Neutrophil (primary cell): ENCODE results near the gene FRAT2.

Experiments
- H3K27ac ChIP-seq: fragments of 200-600 bp; sonication (generic); 2 replicates; pipeline ENCODE4 v1.5.1; 2016; ENCODE audit warnings: mild to moderate bottlenecking, moderate library complexity
- H3K27me3 ChIP-seq: fragments of 200-600 bp; sonication (generic); 2 replicates; pipeline ENCODE4 v1.6.0; 2016; ENCODE audit warnings: mild to moderate bottlenecking
- H3K36me3 ChIP-seq: fragments of 200-600 bp; sonication (generic); 2 replicates; pipeline ENCODE4 v1.5.1; 2017
- H3K4me1 ChIP-seq, 2 experiments: fragments of 200-600 bp in 1 of 2; sonication (generic) in 1 of 2; 1 replicate in 1 of 2; 2 replicates in 1 of 2; pipeline versions ENCODE4 v1.5.1 to v1.6.1; 2013 to 2016; ENCODE audit warnings: low read depth in 1 of 2, low read length in 1 of 2, mild to moderate bottlenecking in 1 of 2, moderate library complexity in 1 of 2; ENCODE audit not compliant: control insufficient read depth in 1 of 2, insufficient read depth in 1 of 2
- H3K4me3 ChIP-seq, 2 experiments: fragments of 200-600 bp in 1 of 2; sonication (generic) in 1 of 2; 1 replicate in 1 of 2; 2 replicates in 1 of 2; pipeline ENCODE4 v1.5.1; 2013 to 2016; ENCODE audit warnings: low read depth in 1 of 2, low read length in 1 of 2, mild to moderate bottlenecking in 1 of 2, moderate library complexity in 1 of 2
- H3K9me3 ChIP-seq: fragments of 200-600 bp; sonication (generic); 2 replicates; pipeline ENCODE4 v1.5.1; 2016
- TF ChIP-seq, protein P1 (sequence below): fragments of 200-600 bp; sonication (generic); IDR thresholded peaks from 2 replicates; pipeline ENCODE4 v1.5.1; 2016; ENCODE audit warnings: antibody characterized with exemption

Gene FRAT2

DNA sequence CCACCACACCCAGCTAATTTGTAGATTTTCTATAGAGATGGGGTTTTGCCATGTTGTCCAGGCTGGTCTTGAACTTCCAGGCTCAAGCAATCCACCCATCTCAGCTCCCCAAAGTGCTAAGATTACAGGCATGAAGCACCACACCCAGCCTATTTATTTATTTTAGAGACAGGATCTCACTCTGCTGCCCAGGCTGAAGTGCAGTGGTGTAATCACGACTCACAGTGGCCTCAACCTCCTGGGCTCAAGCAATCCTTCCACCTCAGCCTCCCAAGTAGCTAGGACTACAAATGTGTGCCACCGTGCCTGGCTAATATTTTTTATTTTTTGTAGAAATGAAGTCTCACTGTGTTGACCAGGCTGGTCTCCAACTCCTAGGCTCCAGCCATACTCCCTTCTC is 6.9 kb upstream of the FRAT2 start:
- Histone ChIP-seq H3K4me3 (no peak overlapping the region), H3K36me3 (no peaks in the 10 kb centered on the region), H3K9me3 (no peaks in the 10 kb centered on the region), H3K27me3 (no peaks in the 10 kb centered on the region), H3K4me1 (peaks cover 36 to 42% of the 10 kb centered on the region in 2 experiments), H3K27ac (no peak overlapping the region)
- TF ChIP-seq, protein P1, sequence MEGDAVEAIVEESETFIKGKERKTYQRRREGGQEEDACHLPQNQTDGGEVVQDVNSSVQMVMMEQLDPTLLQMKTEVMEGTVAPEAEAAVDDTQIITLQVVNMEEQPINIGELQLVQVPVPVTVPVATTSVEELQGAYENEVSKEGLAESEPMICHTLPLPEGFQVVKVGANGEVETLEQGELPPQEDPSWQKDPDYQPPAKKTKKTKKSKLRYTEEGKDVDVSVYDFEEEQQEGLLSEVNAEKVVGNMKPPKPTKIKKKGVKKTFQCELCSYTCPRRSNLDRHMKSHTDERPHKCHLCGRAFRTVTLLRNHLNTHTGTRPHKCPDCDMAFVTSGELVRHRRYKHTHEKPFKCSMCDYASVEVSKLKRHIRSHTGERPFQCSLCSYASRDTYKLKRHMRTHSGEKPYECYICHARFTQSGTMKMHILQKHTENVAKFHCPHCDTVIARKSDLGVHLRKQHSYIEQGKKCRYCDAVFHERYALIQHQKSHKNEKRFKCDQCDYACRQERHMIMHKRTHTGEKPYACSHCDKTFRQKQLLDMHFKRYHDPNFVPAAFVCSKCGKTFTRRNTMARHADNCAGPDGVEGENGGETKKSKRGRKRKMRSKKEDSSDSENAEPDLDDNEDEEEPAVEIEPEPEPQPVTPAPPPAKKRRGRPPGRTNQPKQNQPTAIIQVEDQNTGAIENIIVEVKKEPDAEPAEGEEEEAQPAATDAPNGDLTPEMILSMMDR: no peak

DNA sequence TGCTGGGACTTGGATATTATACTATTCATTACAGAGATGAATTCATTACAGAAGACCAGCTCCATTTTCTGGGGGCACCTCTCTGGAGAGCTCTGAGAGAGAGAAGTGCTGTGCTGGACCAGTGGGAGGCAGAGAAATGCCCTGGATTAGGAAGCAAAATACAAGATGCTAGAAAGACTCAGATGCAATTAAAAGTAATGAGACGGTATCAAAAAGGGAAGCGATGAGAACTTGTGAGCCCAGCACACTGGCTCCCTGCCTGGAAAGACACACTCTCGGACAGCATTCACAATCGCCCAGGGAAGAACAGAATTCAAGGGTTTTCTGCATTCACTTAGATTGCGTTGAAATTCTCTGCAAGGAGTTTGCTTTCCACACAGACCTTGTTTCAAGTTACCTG is 3.5 kb upstream of the FRAT2 start:
- Histone ChIP-seq H3K4me1 (peaks cover 32 to 39% of the 10 kb centered on the region in 2 experiments), H3K27ac (peak overlapping the region; percentile 99), H3K4me3 (no peak overlapping the region), H3K27me3 (no peaks in the 10 kb centered on the region), H3K36me3 (peaks cover 5% of the 10 kb centered on the region), H3K9me3 (no peaks in the 10 kb centered on the region)
- TF ChIP-seq, protein P1: no peak

DNA sequence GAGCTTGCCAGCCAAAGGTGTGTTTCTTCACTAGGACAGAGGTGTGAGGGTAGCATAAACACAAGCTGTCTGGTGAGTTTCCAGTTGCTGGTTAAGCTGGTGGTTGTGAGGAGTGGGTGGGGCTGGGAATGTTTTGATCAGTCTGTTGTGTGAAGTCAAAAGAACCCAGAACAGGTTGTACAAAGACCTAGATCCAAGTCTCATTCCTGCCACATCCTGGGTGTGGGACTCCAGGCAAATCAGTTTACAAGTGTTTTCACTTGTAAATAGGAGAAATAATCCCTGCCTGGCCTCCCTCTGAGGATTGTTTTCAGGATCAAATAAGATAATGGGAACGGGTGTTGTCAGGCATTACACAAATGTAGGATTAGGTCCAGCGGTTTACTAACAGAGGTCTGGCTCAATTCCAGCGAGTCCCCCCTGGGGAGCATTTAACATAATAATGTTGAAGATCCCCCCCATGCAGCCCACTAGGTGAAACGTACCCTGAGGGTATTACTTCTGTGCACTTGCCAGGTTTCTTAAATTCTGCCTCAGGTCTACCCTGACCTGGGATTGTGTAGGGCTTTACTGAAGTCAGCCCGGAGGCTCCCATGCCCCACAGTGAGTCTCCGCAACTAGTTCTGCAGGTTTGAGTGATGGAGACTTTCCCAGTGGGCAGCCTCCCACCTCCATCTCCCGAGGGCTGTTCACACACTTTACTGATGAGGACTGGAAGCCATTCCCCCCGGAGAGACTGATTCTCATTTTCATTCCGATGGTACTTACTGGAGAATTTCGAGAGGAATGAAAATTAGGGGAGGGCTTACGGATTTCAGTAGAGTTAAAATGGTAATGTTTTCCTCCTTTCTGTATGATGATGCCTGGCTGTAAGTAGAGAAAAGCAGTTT is 2.7 kb upstream of the FRAT2 start:
- H3K4me3 ChIP-seq: peak overlapping the region; percentile 2 to 88
- H3K36me3 ChIP-seq: peaks cover 12% of the 10 kb centered on the region
- H3K27ac ChIP-seq: peak overlapping the region; percentile 99
- no peaks in the 10 kb centered on the region for H3K27me3 ChIP-seq
- TF ChIP-seq, protein P1: no peak
- peaks cover 28 to 32% of the 10 kb centered on the region in 2 experiments for H3K4me1 ChIP-seq
- no peaks in the 10 kb centered on the region for H3K9me3 ChIP-seq

DNA sequence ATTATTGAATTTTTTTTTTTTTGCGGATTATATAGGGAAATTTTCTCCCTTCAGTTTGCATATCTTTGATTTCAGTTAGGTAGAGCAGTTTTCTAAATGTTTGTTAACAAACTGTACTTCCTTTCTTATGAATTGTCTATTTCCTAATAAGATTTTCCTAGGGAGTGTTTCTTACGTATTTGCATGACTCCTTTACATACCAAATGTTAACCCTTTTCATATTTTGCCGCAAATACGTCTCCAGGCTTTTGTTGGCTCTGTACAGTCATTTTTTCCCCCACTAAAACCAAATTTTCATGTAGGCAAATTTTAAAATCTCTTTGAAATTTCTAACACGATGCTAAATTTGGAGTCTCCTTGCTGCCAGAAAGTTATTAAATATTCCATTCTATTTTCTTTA is 1.9 kb upstream of the FRAT2 start:
- Histone ChIP-seq H3K36me3 (peaks cover 19% of the 10 kb centered on the region), H3K4me3 (peak overlapping the region; percentile 88 to 89), H3K9me3 (no peaks in the 10 kb centered on the region), H3K27ac (peak overlapping the region; percentile 99), H3K4me1 (peaks cover 32 to 35% of the 10 kb centered on the region in 2 experiments), H3K27me3 (no peaks in the 10 kb centered on the region)
- TF ChIP-seq, protein P1: no peak

DNA sequence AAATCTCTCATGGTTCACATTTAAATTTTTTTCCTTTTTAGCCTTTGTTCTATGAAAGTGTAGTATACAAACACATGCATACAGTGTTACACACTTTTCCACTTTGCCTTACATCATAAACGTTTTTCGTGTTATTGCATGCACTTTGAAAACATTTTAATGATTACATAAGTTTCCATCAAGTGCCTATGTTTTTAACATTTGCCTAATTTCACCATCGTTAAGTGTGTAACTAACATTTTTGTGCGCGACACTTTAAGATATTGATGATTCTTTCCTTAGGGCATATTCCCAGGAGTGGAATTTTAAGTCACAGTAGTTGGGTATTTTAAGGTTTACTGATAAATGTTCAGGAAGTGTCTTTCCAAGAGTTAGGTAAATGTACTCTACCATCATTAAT is 1.5 kb upstream of the FRAT2 start:
- peak overlapping the region; percentile 99 for H3K27ac ChIP-seq

More for the DNA sequence above, 1.5 kb upstream of the FRAT2 start:
- TF ChIP-seq, protein P1: no peak
- no peaks in the 10 kb centered on the region for H3K9me3 ChIP-seq
- H3K27me3 ChIP-seq: no peaks in the 10 kb centered on the region
- peak overlapping the region; percentile 88 to 89 for H3K4me3 ChIP-seq
- H3K36me3 ChIP-seq: peaks cover 24% of the 10 kb centered on the region
- H3K4me1 ChIP-seq: peaks cover 37 to 39% of the 10 kb centered on the region in 2 experiments
